ENCODE results near the gene RARRES1.

The RARRES1 gene

DNA sequence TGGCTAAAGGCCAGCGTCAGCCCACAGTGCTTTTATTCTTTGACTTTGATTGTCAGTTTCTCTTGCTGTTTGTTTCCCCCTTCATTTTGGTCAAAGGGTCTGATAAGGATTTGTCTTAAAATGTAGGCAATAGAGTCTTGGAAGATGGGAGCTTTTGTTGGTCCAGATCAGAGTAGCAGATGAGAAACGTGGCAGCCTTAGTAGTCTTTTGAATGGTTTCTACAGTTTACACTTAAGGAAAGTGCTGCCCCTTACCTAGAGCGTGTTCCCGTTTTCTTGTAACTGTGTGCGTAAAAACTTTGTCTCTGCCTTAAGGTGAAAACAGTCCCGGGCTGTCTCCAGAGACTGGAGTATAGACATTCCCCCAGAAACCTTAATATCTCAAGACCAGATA is 60.4 kb downstream of the RARRES1 start:
- Histone ChIP-seq H3K79me2 (no peaks in the 10 kb centered on the region), H3K9ac (no peak overlapping the region), H3K4me2 (ENCODE audit: low read length) (peak overlapping the region; percentile 65), H3K27ac (peak overlapping the region; percentile 62), H3K9me3 (ENCODE audit: control insufficient read depth, low read length) (no peaks in the 10 kb centered on the region), H3K4me1 (peaks cover 5% of the 10 kb centered on the region), H3K4me3 (ENCODE audit: low read depth, low read length) (peak overlapping the region; percentile 58), H2AFZ (peak overlapping the region; percentile 89), H3K27me3 (ENCODE audit: control insufficient read depth, insufficient read depth, low read length) (no peaks in the 10 kb centered on the region), H3K36me3 (ENCODE audit: control insufficient read depth, insufficient read depth, low read length) (no peaks in the 10 kb centered on the region)
- TF ChIP-seq, protein P1, sequence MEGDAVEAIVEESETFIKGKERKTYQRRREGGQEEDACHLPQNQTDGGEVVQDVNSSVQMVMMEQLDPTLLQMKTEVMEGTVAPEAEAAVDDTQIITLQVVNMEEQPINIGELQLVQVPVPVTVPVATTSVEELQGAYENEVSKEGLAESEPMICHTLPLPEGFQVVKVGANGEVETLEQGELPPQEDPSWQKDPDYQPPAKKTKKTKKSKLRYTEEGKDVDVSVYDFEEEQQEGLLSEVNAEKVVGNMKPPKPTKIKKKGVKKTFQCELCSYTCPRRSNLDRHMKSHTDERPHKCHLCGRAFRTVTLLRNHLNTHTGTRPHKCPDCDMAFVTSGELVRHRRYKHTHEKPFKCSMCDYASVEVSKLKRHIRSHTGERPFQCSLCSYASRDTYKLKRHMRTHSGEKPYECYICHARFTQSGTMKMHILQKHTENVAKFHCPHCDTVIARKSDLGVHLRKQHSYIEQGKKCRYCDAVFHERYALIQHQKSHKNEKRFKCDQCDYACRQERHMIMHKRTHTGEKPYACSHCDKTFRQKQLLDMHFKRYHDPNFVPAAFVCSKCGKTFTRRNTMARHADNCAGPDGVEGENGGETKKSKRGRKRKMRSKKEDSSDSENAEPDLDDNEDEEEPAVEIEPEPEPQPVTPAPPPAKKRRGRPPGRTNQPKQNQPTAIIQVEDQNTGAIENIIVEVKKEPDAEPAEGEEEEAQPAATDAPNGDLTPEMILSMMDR (IDR thresholded peaks at IDR 0.05), result no peak

DNA sequence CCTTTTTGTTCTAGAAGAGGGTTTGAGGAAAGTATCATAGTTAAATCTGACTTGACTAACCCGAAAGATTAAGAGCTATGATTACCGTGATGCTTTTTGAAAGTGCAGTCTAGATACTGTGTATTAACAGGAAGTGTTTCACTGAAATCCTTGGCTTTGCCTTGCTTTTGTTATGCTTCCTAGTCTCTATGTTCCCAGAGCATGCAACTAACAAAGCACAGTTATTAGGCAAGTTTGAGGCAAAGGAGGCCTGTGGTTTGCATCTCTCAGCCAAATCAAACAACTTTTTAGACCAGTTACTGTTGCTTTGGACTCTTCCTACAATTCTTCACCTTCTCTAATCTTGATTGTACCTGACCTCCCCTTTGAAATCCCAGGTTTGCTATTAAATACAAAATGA is 63.8 kb downstream of the RARRES1 start:
- no peak overlapping the region for H3K4me3 ChIP-seq (ENCODE audit: low read depth, low read length)
- no peak overlapping the region for H3K9ac ChIP-seq
- no peaks in the 10 kb centered on the region for H3K36me3 ChIP-seq (ENCODE audit: control insufficient read depth, insufficient read depth, low read length)
- H3K9me3 ChIP-seq (ENCODE audit: control insufficient read depth, low read length), result no peaks in the 10 kb centered on the region
- H3K79me2 ChIP-seq, result no peaks in the 10 kb centered on the region
- H3K27ac ChIP-seq, result no peak overlapping the region
- no peak overlapping the region for H2AFZ ChIP-seq
- peaks cover 5% of the 10 kb centered on the region for H3K4me1 ChIP-seq
- TF ChIP-seq, protein P1 (IDR thresholded peaks at IDR 0.05), result no peak
- no peaks in the 10 kb centered on the region for H3K27me3 ChIP-seq (ENCODE audit: control insufficient read depth, insufficient read depth, low read length)
- H3K4me2 ChIP-seq (ENCODE audit: low read length), result no peak overlapping the region

DNA sequence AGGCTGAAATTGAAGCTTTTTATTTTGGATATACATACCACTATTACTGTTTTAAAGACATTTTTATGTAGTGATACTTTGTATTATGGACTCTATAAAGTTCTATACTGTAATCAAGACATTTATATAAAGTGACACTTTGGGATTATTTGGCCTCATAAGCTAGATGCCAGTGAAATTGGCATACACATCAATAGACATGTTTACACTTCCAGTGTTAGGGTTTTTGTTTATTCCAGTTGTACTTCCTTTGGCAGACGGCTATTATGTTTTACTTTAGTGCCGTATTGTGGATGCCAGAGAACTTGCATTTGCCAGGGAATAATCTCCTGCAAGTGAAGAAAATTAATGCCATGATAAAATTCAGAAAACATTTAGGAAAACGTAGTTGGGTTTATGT is 65.8 kb downstream of the RARRES1 start:
- no peaks in the 10 kb centered on the region for H3K36me3 ChIP-seq (ENCODE audit: control insufficient read depth, insufficient read depth, low read length)
- no peak overlapping the region for H2AFZ ChIP-seq
- TF ChIP-seq, protein P1 (IDR thresholded peaks at IDR 0.05), result no peak
- H3K79me2 ChIP-seq, result no peaks in the 10 kb centered on the region
- no peak overlapping the region for H3K27ac ChIP-seq
- no peak overlapping the region for H3K9ac ChIP-seq
- H3K27me3 ChIP-seq (ENCODE audit: control insufficient read depth, insufficient read depth, low read length), result no peaks in the 10 kb centered on the region
- H3K4me2 ChIP-seq (ENCODE audit: low read length), result no peak overlapping the region
- H3K4me1 ChIP-seq, result no peaks in the 10 kb centered on the region
- H3K4me3 ChIP-seq (ENCODE audit: low read depth, low read length), result no peak overlapping the region
- no peaks in the 10 kb centered on the region for H3K9me3 ChIP-seq (ENCODE audit: control insufficient read depth, low read length)

DNA sequence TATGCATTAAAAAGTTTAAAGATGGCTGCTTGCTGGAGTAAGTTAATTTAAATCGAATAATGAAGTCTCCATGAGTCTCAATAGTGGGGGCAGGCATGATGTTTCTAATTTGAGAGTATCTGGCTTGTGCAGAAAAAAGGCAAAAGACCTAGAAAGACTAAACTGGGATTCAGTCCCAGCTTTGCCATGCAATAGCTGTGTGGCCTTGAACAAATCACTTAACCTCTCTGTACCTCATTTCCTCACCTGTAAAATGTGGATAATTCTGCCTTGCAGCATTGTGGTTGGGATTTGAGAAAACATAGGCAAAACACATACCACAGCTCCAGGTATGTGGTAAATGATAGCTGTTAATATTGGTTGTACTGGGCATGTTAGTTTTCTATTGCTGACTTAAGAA is 68.4 kb downstream of the RARRES1 start:
- no peaks in the 10 kb centered on the region for H3K36me3 ChIP-seq (ENCODE audit: control insufficient read depth, insufficient read depth, low read length)
- no peaks in the 10 kb centered on the region for H3K27me3 ChIP-seq (ENCODE audit: control insufficient read depth, insufficient read depth, low read length)
- H2AFZ ChIP-seq, result no peak overlapping the region
- H3K4me1 ChIP-seq, result no peaks in the 10 kb centered on the region
- H3K9ac ChIP-seq, result no peak overlapping the region
- TF ChIP-seq, protein P1 (IDR thresholded peaks at IDR 0.05), result no peak
- no peaks in the 10 kb centered on the region for H3K9me3 ChIP-seq (ENCODE audit: control insufficient read depth, low read length)
- H3K79me2 ChIP-seq, result no peaks in the 10 kb centered on the region
- no peak overlapping the region for H3K27ac ChIP-seq
- no peak overlapping the region for H3K4me3 ChIP-seq (ENCODE audit: low read depth, low read length)
- no peak overlapping the region for H3K4me2 ChIP-seq (ENCODE audit: low read length)

DNA sequence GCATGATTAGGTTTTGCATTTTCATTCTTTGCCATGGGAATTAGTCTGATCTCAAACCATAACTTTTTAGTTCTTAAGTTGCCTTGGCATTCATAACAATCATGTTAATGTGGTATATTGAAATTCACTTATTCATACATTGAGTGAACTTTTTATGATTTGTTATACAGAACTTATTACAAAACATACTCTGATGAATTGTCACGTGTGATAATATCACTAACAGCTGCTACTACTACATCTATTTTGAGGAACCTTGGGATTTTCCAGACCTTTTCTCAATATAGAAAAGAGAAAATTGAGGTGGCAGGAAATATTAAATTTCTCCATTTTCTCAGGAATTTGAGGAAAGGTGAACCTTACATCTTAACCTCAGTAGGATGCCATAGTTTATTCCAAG is 69.0 kb downstream of the RARRES1 start:
- H2AFZ ChIP-seq, result no peak overlapping the region
- no peaks in the 10 kb centered on the region for H3K36me3 ChIP-seq (ENCODE audit: control insufficient read depth, insufficient read depth, low read length)
- no peaks in the 10 kb centered on the region for H3K79me2 ChIP-seq
- H3K27ac ChIP-seq, result no peak overlapping the region
- no peaks in the 10 kb centered on the region for H3K27me3 ChIP-seq (ENCODE audit: control insufficient read depth, insufficient read depth, low read length)
- no peaks in the 10 kb centered on the region for H3K4me1 ChIP-seq
- TF ChIP-seq, protein P1 (IDR thresholded peaks at IDR 0.05), result no peak
- H3K9me3 ChIP-seq (ENCODE audit: control insufficient read depth, low read length), result no peaks in the 10 kb centered on the region
- H3K4me3 ChIP-seq (ENCODE audit: low read depth, low read length), result no peak overlapping the region
- H3K9ac ChIP-seq, result no peak overlapping the region
- no peak overlapping the region for H3K4me2 ChIP-seq (ENCODE audit: low read length)

Data from parathyroid adenoma (tissue), 2 donors.